PC-3 (cell line): ENCODE results near the gene CD200R1L. TPM values are rescaled to one million over a fixed set of nuclear protein-coding genes. Genes with fewer than 3 reads are reported as not detected.

Experiments used
- ATAC-seq: fragments of 200-7000 bp; cut with Tn5 transposase; 2 replicates; pipeline ENCODE4 v1.9.1; 2020; ENCODE audit warnings: mild to moderate bottlenecking, moderate library complexity
- BruUV-seq: library from RNA; stranded (reverse); fragments of 400-500 nt; replicated peaks from 2 replicates; lab custom pipeline; 2021; lab: Mats Ljungman, UMichigan
- CTCF ChIA-PET: fragments of 300-600 bp; sonication (Branson Sonifier 250); formaldehyde crosslinking; loops from one replicate; lab custom pipeline; 2022; ENCODE audit warnings: antibody characterized with exemption; lab: Charles Lee
- POLR2A ChIA-PET: fragments of 300-600 bp; sonication (Branson Sonifier 250); formaldehyde crosslinking; loops from one replicate; lab custom pipeline; 2022; ENCODE audit warnings: antibody characterized with exemption; ENCODE audit not compliant: unreplicated experiment; lab: Charles Lee
- DNase-seq: peaks from one replicate; pipeline ENCODE4 v3.0.0-alpha.2; 2015
- H2AFZ ChIP-seq: fragments of 300-600 bp; sonication (generic); 2 replicates; pipeline ENCODE4 v1.6.0; 2016; ENCODE audit warnings: antibody characterized with exemption, low read length
- H3F3A ChIP-seq: fragments of 300-600 bp; sonication (generic); one replicate; pipeline ENCODE4 v1.6.0; 2017; ENCODE audit warnings: antibody characterized with exemption, low read length, control low read depth, mild to moderate bottlenecking; ENCODE audit not compliant: unreplicated experiment
- H3K27ac ChIP-seq: fragments of 300-600 bp; sonication (generic); 2 replicates; pipeline ENCODE4 v1.5.1; 2016; ENCODE audit warnings: mild to moderate bottlenecking, low read length
- H3K27me3 ChIP-seq: fragments of 300-600 bp; sonication (generic); 2 replicates; pipeline ENCODE4 v1.6.1; 2016; ENCODE audit warnings: low read length, mixed read lengths
- H3K36me3 ChIP-seq: fragments of 300-600 bp; sonication (generic); 2 replicates; pipeline ENCODE4 v1.6.1; 2016; ENCODE audit warnings: low read depth, mixed run types, low read length, mixed read lengths
- H3K4me1 ChIP-seq: fragments of 300-600 bp; sonication (generic); 2 replicates; pipeline ENCODE4 v1.5.1; 2016; ENCODE audit warnings: low read length; ENCODE audit not compliant: insufficient read depth
- H3K4me2 ChIP-seq: fragments of 300-600 bp; sonication (generic); 2 replicates; pipeline ENCODE4 v1.6.0; 2016; ENCODE audit warnings: low read length
- H3K4me3 ChIP-seq: fragments of 300-600 bp; sonication (generic); 2 replicates; pipeline ENCODE4 v1.5.1; 2016; ENCODE audit warnings: mild to moderate bottlenecking, low read length, mixed read lengths
- H3K79me2 ChIP-seq: fragments of 300-600 bp; sonication (generic); 2 replicates; pipeline ENCODE4 v1.6.1; 2017; ENCODE audit warnings: low read length, mixed read lengths
- H3K9ac ChIP-seq: fragments of 300-600 bp; sonication (generic); 2 replicates; pipeline ENCODE4 v1.6.0; 2016; ENCODE audit warnings: mild to moderate bottlenecking, low read length
- H3K9me2 ChIP-seq: fragments of 300-600 bp; sonication (generic); replicated peaks from 2 replicates; pipeline ENCODE4 v1.6.1; 2016; ENCODE audit warnings: mixed run types, low read length, mixed read lengths
- H3K9me3 ChIP-seq: fragments of 300-600 bp; sonication (generic); 2 replicates; pipeline ENCODE4 v1.6.1; 2016; ENCODE audit warnings: low read length, mixed read lengths
- H4K20me1 ChIP-seq: fragments of 300-600 bp; sonication (generic); 2 replicates; pipeline ENCODE4 v1.6.1; 2016; ENCODE audit warnings: low read length, mixed read lengths
- EZH2 ChIP-seq: fragments of 300-600 bp; sonication (generic); IDR thresholded peaks from one replicate; pipeline ENCODE4 v1.6.1; 2017; ENCODE audit warnings: antibody characterized with exemption, mild to moderate bottlenecking, low read length; ENCODE audit not compliant: unreplicated experiment
- EZH2phosphoT487 ChIP-seq: fragments of 300-600 bp; sonication (generic); IDR thresholded peaks from 2 replicates; pipeline ENCODE4 v1.6.1; 2018; ENCODE audit warnings: mild to moderate bottlenecking, antibody characterized with exemption, low read length, borderline replicate concordance
- intact Hi-C: fragments of 100-400 bp; cut with micrococcal nuclease; formaldehyde crosslinking; loops from 2 replicates; pipeline ENCODE4 v1.9.0; 2023
- total RNA-seq: library from RNA; depleted of rRNA; stranded (reverse); fragments of >200 nt; gene quantifications from 2 replicates; pipeline ENCODE4 v1.2.3, GENCODE V29; 2014
- TF ChIP-seq, protein P1 (sequence below): fragments of 300-600 bp; sonication (generic); conservative IDR thresholded peaks from 2 replicates; pipeline ENCODE4 v1.5.1; 2017; ENCODE audit warnings: antibody characterized with exemption, low read depth, mild to moderate bottlenecking, low read length

CD200R1L gene
- total RNA-seq, 1 experiment from 2014 or later = not detected

DNA sequence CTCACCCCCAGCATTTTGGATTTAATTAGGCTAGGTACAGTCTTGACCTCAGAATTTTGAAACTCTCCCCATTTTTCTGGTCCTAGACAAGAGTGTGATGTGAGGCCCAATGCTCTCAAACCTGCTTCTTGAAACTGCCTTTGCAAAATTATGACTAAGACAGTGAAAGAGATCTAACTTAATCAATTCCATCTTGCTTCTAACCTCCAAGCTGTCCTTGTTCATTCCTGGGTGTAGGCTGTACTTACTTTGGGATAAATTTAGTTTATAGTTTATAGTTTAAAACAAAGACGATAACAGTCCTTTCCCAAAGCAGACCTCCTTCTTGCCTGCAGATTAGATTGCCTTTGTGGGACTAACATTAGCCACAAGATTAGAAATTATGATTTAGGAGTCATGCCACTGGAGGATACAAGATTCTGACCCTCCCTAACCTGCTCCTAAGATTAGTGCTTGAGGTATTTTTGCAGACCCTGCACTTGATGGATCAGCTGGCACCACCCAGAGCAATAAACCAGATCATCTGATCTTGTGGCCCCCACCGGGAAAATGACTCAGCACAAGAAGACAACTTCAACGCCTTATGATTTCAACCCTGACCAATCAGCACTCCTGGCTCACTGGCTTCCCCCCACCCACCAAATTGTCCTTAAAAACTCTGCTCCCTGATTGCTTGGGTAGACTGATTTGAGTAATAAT lies 59.6 kb downstream of the CD200R1L start:
- Histone ChIP-seq H3K9me3 (peaks cover 7% of the 10 kb centered on the region; the same call in 1 of the 2 replicates), H3K4me3 (no peak overlapping the region), H2AFZ (no peak overlapping the region), H3K9ac (no peak overlapping the region), H3K4me1 (no peaks in the 10 kb centered on the region), H4K20me1 (no peaks in the 10 kb centered on the region), H3K4me2 (no peak overlapping the region), H3K36me3 (no peaks in the 10 kb centered on the region), H3K27ac (no peak overlapping the region), H3K27me3 (no peaks in the 10 kb centered on the region), H3F3A (no peaks in the 10 kb centered on the region), H3K9me2 (no peaks in the 10 kb centered on the region), H3K79me2 (no peaks in the 10 kb centered on the region)
- BruUV-seq = no TSS peak
- POLR2A ChIA-PET = interaction anchor here (0.6 kb wide), 1 partner anchor 12 kb away, joined by 4 read pairs; no protein-coding TSS in a partner anchor
- intact Hi-C loops = no loop called here
- ATAC-seq = no peak
- no peak for TF ChIP-seq EZH2phosphoT487
- TF ChIP-seq, protein P1, sequence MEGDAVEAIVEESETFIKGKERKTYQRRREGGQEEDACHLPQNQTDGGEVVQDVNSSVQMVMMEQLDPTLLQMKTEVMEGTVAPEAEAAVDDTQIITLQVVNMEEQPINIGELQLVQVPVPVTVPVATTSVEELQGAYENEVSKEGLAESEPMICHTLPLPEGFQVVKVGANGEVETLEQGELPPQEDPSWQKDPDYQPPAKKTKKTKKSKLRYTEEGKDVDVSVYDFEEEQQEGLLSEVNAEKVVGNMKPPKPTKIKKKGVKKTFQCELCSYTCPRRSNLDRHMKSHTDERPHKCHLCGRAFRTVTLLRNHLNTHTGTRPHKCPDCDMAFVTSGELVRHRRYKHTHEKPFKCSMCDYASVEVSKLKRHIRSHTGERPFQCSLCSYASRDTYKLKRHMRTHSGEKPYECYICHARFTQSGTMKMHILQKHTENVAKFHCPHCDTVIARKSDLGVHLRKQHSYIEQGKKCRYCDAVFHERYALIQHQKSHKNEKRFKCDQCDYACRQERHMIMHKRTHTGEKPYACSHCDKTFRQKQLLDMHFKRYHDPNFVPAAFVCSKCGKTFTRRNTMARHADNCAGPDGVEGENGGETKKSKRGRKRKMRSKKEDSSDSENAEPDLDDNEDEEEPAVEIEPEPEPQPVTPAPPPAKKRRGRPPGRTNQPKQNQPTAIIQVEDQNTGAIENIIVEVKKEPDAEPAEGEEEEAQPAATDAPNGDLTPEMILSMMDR = no peak
- no peak for TF ChIP-seq EZH2
- no peak for DNase-seq
- CTCF ChIA-PET = no interaction called here

DNA sequence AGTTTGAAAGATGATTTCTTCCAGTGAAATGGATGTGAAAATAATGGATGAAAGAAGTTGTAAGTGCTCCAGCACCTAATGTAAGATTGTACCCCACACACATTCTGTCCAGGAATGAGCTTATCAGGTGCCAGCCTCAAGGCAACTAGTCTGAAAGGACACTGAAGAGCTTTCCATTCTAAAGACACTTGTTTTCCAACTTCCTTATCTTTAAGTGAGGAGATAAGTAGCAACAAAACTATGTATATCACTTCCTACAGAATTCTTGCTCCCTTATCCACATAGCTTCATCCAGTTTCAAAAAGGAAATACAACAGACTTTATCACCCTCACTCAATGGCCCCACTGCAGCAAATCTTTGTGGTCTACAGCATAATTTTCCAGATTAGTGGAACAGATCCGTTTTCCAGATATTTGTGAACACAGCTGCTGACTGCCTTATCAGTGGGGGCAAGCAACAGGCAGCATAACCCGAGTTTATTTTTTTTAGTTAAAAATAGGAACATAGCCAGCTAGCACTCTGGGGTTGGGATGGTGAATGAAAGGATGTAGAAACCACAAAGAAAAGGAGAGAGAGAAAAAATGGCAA lies 60.6 kb downstream of the CD200R1L start:
- intact Hi-C loops = no loop called here
- H3K27me3 ChIP-seq = no peaks in the 10 kb centered on the region
- H3K9me3 ChIP-seq = peaks cover 7% of the 10 kb centered on the region; the same call in 1 of the 2 replicates
- no peak overlapping the region for H2AFZ ChIP-seq
- H4K20me1 ChIP-seq = no peaks in the 10 kb centered on the region
- DNase-seq (no peak), ATAC-seq (no peak)
- H3K9ac ChIP-seq = no peak overlapping the region
- no peaks in the 10 kb centered on the region for H3K4me1 ChIP-seq
- H3K4me2 ChIP-seq = no peak overlapping the region
- CTCF ChIA-PET = no interaction called here
- POLR2A ChIA-PET = interaction anchor here (0.6 to 0.7 kb wide), 2 partner anchors 11 to 12 kb away, joined by 4 read pairs; no protein-coding TSS in a partner anchor
- TF ChIP-seq EZH2phosphoT487 = no peak
- no peak for TF ChIP-seq EZH2
- TF ChIP-seq, protein P1 = no peak
- H3K9me2 ChIP-seq = no peaks in the 10 kb centered on the region
- no peaks in the 10 kb centered on the region for H3K79me2 ChIP-seq
- BruUV-seq = no TSS peak
- no peak overlapping the region for H3K27ac ChIP-seq
- H3F3A ChIP-seq = no peaks in the 10 kb centered on the region
- no peaks in the 10 kb centered on the region for H3K36me3 ChIP-seq
- no peak overlapping the region for H3K4me3 ChIP-seq
